ENCODE results near the gene HAUS6.

DNA sequence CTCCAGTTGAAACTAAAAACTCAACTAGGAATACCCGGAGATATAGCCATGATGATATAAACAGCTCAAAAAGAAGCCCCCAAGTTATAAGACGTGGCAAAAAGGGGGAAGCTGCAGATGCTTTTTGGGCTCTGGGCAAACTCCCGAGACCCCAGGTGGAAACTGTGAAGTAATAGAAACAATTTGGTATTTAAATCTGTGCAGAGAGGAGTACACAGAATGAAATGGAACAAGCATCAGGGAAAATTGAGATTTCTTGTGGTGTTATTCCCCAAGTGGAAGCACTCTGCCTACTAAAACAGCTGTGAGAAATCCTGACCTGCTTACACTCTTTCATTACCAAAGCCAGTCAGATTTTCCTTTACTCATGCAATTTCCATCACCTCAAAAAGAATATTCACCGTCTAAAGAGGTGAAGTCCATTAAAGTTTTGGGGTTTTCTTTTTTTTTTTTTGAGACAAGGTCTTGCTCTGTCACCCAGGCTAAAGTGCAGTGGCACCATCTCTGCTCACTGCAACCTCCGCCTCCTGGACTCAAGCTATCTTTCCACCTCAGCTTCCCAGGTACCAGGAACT is 93.2 kb downstream of the HAUS6 start:
- TF ChIP-seq, protein P1, sequence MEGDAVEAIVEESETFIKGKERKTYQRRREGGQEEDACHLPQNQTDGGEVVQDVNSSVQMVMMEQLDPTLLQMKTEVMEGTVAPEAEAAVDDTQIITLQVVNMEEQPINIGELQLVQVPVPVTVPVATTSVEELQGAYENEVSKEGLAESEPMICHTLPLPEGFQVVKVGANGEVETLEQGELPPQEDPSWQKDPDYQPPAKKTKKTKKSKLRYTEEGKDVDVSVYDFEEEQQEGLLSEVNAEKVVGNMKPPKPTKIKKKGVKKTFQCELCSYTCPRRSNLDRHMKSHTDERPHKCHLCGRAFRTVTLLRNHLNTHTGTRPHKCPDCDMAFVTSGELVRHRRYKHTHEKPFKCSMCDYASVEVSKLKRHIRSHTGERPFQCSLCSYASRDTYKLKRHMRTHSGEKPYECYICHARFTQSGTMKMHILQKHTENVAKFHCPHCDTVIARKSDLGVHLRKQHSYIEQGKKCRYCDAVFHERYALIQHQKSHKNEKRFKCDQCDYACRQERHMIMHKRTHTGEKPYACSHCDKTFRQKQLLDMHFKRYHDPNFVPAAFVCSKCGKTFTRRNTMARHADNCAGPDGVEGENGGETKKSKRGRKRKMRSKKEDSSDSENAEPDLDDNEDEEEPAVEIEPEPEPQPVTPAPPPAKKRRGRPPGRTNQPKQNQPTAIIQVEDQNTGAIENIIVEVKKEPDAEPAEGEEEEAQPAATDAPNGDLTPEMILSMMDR (IDR thresholded peaks at IDR 0.05): no peak
- TF ChIP-seq POLR2A (IDR thresholded peaks at IDR 0.05): no peak
